Stromal cell of bone marrow (primary cell): ENCODE measurements around the gene TEX44.

Experiments used
- DNase-seq: peaks from one replicate; pipeline ENCODE4 v3.0.0-alpha.2; 2012; ENCODE audit warnings: low read depth

The TEX44 gene

DNA sequence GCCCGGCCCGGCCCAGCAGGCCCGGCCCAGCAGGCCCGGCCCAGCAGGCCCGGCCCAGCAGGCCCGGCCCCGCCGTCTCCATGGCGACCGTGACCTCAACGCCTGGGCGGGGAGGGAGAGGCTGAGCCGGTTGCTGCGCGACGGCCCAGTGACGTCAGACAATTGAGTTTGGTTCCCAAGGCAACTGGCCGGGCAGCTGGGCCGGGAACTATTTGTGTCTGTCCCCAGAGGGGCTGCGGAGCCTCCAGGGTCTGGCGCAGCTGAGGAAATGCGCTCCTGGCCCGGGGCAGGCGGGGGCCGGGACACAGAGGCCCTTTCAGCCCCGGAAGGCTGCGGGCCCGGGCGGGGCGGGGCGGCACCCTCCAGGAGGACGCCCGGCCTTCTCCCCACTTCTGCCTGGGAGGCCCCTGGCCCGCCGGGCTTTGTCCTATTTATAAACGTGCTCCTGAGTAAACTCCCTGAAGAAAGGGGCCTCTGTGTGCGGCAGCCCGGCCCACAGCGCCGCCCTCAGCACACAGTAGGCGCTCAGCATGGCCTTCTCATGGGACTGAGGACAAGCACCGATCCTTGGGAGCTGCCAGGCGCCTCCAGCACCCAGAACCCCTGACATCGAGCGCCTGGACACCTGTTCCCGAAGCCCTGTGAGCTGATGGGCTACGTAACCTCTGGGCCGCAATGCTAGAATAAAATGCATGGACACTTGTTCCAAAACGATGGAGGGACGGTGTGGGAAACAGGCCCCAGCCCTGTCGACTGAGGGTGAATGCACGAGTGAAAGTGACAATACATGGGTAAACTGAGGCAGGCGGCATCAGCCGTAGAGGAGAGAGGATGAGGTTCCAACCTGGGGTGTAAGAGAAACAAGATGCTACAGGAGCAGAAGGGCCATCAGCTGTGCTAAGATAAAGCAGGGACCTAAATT is 12.3 kb downstream of the TEX44 start:
- DNase-seq = peak; percentile 98

DNA sequence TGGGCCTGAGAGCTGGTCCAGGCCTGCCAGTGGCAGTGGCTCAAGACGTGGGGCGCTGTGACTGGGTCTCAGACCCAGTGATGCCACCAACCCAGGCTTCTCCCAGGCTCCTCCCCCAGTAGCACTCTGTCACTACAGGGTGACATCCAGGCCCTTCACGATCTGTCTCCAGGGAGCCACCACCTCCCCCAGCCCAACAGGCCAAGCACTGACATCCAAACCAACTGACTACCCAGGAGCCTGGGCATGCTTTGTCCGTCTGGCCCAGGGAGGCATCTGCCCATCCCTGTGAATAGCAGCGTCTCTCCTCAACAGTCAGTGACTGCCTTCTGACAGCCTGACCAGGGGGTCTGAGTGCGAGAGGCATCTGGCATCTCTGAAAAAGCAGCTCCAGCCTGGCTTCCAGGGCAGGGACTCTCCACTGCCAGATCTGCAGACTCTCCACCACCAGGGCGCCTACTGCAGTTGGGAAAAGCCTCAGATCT is 13.0 kb downstream of the TEX44 start:
- no peak for DNase-seq

DNA sequence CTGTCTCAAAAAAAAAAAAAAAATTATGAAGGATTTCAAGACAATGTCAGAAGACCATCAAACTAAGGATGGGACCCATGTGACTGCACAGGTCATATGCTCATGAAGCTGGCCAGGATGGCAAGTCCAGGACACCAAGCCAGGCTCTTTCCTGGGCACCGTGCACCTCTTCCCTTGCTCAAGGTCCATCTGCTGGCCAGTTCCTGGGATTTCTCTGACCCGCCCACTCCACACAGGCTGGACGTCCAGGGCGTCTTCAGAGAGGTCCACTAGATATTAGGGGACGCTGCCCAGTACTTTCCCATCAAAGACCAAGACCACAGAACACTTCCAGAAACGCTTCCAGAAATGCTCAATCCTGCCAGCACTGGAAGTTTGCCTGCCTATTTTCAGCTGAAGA is 14.3 kb downstream of the TEX44 start:
- DNase-seq = no peak

DNA sequence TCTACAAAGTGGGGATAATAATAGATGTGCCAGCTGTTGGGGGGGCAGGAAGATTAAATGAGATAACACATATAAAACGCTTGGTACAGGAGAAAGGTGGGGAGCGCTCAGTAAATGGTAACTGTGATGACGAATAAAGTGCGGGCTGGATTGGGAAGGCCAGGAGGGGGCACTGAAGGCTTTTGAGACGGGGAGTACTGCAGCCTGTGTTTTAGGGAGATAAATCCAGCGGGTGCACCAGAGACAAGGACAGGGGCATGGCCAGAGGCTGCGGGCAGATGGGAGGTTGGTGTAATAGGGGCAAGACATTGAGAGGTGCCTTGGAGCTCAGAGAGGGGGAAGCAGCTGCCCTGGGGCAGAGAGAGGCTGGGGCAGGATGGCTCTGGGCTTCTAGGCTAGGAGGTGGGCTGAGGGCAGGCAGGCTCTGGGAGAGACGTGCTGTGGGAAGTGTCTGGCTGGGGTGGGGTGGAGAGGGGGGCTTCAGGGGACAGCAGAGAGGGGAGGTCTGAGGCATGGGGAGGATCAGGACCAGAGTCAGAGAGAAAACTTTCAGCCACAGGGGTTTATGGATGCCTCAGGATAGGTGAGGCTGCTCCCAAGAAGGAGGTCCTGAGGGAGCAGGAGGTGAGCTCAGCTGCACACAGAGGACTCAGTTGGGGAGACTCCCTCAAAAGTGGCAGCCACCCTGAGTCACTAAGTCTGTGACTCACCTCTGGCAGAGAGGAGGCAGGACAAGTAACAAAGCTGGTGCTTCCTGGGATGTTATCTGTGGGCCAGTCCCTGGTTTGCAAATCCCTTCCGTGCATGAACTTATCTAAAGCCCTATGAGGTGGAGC is 18.8 kb downstream of the TEX44 start:
- peak; percentile 72 for DNase-seq

DNA sequence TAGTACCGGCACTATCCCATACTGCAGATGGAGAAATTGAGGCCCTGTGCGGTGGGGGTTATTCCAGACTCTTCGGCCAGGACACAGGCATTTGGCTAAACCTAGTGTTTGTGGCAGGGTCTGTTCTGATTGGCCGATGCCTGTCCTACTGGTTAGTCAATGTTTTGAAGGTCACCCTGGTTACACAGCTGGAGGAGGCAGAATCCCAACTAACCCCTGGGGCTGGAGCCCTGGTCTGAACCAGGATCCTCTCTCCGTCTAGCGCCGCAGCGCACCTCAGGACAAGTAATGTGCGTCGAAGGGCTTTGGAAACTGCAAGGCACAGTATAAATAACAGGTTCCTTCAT is 19.4 kb downstream of the TEX44 start:
- DNase-seq = peak; percentile 84

DNA sequence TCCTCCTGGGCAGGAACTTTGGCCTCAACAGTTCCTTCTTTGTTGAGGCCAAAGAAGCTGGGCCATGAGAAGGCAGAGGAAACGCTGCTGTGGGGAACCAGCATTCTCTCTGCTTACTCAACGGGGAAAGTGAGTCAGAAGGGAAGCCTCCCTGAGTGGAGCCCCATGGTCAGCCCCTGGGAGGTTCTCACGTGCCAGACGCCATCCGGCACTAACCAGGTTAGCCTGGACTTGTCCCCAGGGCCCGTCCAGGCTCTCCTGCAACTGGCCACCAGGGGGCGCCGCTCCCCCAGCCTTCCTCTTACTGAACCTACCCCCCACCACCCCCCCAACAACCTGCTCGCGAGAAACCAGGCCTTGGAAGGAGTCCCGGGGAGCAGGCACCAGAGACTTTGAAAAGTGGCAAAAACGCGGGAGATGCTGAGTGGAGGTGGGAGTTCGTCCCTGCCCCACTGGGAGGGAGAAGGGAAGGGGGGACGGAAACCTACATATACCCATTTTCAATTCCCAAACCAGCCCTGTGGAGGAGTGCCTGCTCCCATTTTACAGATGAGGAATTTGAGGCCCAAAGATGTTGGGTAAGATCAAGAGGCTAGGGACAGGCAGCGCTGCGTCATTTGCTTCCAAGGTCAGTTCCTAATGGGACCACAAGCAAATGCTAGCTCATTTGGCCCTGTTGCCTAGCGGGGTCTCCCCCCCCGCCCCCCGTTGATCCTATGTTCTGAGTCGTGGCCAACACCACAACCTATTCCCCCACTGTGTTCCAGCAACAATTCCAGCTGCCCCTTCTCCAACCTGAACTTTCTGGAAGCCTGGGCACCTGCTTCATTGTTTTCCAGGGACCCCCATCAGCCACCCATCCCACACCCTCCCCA is 20.0 kb downstream of the TEX44 start:
- DNase-seq = peak; percentile 97

DNA sequence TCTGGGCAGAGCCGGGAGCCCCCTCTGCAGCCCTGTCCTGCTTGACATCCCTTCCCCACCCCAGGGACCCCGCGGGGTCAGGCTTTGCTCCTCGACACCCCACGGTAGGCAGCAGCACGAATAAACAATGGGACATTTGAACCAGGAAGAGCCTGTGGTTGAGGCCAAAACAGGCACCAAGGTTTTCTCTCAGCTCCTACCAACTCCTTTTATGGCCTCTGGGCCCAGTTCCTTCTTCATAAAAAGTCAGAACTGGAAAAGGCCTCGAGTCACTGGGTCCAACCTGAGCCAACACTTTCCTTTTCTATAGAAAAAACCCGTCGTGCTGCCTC is 20.6 kb downstream of the TEX44 start:
- no peak for DNase-seq

DNA sequence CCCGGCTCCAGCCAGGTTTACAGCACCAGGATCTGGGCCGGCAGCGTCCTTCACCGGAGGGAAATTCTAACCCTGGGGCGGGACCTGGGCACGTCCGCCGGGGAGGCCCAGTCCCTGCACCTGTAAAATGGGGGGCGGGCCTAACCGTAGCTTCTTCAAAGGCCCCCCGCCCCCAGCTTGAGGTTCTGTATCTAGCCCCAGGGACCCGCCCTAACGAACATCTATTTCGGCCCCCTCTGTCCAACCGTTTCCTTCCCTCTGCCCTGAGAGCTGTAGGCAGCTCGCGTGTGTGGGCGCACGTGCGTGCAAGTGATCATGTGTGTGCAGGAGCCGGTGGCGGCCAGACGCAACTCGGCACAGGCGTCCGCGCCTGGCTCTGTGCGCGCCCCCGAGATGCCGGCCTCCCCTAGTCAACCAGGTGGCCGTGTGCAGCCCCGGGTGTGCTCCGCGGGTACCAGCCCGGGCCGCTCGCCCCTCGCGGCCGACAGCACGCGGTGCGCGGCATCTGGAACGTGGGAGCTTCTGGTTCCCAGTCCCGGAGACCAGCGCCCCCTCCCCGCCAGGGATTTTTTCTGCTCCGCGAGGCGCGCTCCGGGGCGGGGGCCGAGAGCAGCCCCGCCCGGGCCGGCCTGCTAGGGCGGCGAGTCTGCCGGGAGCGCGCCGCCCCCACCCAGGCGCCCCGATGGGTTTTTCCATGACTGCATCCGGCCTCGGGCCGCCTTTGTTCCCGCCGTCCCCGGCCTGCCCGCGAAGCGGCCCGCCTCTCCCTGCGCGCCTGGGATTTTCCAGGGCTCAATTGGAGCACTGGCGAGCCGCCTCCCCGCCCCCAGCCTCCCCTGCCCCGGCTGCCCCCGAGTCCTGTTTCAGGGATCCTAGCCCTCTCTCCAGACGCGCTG is 21.2 kb downstream of the TEX44 start:
- DNase-seq = peak; percentile 64

DNA sequence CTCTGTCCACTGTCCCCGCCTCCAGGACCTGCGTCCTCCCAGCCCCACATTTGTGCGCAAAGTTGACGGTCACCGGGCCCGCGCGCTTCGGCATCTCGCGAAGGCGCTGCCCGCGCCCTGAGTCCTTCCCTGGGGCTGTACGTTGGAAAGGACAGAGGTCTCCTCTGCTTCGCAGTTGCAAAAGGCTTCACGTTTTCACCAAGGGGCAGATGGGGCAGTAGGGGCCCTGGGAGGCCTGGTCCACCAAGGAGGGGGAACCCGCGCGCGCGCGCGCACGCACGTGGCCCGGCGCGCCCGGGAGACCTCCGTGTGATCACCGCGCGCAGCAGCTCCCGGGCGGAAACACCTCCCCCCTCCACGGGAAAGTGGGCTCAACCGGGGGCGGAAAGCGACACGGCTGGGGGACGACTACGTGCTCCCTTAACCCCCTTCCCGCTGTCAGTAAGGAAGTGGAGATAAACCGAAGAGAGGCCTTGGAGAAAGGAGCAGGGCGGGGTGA is 21.9 kb downstream of the TEX44 start:
- DNase-seq = no peak

DNA sequence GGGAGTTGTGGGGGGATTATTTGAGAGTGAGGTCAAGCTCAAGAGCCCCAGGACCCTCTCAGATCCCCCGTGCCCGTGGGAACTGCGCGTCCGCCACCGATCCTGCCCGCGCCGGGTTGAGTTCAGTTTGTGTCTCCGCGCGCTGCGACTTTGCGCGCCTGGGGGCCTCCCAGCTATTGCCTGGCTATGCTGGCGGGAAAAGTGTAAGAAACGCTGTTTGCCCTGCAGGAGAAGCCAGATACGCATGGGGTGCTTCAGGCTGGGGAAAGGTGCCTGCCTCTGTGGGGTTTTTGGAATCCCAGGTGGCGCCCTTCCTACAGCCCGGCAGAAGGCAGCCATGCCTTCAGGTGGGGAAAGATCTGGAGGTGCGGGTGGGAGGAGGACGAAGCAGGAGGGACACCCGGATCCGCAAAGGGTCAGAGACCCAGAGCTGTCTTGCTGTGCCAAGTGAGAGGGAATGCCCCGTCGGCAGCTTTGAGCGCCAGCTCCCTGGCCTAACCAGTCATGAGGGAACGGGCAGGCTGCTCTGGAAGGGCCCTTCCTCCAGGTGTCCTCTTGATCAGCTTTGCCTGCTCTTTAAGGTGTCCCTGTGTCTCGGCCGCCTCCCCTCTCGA is 22.5 kb downstream of the TEX44 start:
- no peak for DNase-seq

DNA sequence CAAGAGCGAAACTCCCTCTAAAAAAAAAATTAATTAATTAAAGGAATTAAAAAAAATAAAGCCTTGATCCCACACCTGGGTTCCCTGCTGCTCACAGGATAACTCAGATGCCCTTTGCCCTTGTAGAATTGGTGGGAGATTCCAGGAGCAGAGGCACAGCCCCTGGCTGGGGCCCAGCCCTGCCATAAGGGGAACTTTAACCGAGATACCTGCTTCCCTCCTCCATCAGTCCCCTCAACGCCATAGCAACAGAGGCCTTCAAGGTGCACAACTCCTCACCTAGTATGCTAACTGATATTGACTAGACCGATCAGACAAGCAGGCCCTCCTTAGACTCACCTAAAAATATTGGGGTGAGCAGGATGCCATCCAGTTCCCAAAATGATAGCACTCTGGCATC is 23.6 kb downstream of the TEX44 start:
- DNase-seq = no peak

DNA sequence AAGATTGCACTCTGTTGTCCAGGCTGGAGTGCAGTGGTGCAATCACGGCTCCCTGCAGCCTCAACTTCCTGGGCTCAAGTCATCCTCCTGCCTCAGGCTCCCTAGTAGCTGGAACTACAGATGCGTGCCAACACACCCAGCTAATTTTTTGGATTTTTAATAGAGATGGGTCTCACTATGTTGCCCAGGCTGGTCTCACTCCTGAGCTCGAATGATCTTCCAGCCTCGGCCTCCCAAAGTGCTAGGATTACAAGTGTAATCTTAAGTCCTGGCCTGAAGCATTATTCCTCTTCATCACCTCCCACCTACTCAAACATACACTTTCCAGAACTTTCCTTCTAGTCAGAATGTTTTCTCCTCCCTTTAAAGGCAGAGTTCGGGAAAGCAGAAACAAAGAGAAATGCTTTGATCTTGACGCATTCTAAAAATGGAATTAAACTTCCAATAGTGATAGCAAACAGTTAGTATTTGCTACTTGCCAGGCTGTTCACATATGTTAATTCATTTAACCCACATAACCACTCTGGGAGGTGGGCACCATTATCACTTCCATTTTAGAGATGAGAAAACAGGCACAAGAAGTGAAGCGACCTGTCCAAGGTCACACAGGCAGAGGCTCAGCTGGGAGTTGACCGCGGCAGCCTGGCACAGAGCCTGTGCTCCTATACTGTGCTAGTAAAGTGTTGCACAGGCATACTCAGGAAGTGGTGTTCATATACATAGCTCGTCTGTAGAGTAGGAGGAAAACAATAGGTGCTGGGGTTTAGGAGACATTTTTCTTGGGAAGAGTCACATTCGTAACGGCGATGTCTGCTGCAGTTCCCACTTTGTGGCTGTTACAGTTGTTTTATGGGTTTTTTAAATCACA is 24.6 kb downstream of the TEX44 start:
- DNase-seq = no peak

DNA sequence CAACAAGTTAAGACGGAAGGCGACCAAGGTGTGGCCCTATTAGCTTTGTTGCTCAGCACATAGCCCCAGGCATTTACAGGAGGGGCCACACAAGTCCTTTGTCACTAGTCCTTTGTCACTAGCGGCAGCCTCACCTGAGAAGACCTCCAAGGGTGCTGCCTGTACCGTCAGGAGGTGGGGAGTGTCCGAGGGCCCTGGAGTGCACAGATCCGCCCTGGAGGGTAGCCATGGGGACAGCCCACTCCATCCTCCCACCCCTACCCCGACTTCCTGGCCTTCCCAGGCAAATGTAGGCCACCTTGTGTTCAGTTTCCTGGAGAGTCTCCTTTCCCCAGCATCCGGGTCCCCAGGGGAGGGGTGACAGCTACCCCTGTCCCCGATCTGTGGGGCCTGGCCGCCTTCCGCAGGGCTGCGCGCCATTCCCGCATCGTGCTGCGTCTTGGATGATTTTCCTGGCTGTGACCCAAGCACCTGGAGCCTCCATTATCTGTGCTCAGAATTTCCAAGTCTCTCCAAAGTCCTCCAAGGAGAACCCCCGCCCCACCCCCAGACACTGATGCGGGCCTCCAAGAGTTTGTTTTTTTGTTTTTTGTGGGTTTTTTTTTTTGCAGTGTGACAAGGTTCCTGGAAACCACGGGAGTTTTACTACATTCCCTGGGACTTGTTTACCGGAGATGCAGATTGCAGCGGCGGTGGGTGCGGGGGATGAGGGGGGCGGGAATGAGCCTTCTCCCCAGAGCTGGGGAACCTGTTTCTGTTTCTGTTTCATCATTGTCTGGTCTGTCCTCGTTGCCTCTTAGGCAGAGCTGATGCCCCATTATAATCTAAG is 28.6 kb downstream of the TEX44 start:
- DNase-seq = no peak

DNA sequence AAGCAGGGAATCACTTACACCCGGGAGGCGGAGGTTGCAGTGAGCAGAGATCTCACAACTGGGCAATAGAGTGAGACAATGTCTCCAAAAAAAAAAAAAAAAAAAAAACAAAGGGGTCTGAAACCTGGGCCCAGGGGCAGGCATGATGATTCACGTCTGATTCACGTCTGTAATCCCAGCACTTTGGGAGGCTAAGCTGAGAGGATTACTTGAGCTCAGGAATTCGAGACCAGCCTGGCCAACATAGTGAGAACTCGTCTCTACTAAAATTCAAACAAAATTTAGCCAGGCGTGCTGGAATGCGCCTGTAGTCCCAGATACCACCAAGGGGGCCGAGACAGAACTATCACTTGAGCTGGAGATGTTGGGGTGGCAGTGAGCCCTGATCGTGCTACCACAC is 30.3 kb downstream of the TEX44 start:
- DNase-seq = no peak

DNA sequence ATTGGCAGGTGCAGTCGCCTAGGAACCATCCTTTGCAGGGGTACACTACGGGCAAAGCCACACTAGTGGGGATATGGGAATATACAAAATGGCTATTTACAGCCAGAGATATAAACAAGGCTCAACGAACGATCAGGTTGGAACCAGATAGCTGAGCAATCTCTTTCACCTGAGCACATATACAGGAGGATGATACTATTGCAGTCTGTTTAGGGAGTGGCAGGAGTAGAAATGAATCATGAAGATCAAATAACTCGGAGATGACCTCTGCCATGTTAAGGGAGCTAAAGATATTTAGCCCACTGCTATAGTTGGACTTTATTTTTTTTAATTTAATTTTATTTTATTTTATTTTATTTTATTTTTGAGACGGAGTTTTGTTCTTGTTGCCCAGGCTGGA is 33.8 kb downstream of the TEX44 start:
- DNase-seq = no peak

DNA sequence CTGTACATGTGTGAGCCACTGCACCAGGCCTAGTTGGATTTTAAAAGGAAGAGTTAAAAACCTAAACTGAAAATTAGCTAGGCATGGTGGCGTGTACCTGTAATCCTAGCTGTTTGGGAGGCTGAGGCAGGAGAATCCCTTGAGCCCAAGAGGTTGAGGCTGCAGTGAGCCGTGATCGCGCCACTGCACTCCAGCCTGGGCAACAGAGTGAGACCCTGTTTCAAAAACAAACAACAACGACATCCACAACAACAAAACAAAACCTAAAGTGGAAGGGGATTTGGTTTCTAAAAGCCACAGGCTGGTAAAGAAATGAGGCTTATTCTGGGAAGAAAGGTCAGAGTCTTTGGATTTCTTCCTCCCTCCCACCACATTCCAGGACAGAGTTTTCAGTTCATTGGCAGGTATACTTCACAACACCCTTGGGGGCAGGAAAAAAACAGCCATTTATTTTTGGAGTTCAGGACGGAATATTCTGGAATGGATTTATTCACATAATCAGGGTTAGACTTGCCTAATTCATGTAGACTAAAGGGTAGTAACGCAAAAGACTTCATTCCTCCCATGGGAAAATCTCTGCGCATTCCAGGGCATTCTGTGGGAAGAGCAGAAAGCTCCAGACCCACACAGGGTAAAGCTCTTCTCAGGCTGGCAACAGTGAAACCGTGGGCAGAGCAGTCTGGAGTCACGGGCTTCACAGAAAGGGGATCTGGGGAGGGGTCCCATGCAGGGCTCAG is 34.9 kb downstream of the TEX44 start:
- DNase-seq = peak; percentile 71

DNA sequence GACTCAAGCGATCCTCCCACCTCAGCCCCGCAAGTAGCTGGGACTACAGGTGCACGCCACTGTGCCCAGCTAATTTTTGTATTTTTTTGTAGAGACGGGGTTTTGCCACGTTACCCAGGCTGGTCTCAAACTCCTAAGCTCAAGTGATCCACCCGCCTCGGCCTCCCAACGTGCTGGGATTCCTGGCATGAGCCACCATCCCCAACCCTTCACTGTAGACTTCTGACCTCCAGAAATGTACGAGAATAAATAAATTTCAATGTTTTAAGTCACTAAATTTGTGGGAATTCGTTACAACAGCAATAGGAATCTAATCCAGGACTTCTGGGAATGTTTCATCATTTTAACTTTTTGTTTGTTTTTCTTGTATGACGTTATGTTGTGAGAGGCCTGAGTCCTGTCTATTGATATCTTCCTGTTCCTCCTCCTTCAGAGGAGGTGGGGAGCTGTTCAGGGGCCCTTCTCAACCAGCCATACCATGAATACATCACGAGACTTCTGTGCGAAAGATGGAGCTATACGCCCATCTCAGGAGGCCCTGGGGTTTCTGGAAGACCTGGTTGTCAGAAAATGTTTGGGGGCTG is 40.0 kb downstream of the TEX44 start:
- DNase-seq = peak; percentile 76
